ENCODE results near the gene ATF7IP. TPM values are rescaled to one million over a fixed set of nuclear protein-coding genes. Genes with fewer than 3 reads are reported as not detected.

Gene ATF7IP
- total RNA-seq, 1 donor from 2014 or later = 204 TPM

DNA sequence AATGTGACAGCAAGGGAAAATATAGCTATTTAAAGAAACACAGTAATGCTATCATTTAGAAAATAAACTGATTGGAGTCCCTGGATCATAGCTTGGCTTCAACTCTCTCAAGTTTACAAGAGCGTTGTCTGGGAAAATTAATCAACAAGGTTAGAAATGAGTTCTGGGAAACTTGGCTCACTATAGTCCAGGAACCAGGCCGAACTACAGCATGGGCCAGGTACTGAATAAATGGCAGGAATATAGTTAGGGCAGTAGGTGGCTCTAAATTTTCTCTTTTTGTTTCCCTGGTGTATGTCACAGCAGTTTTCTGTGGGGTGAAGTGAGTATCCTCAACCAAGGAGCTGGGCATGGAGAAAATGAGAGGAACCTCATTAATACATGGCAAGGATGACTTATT, 129.8 kb downstream of the ATF7IP start:
- H3K36me3 Mint-ChIP-seq (ENCODE audit: unreplicated experiment) = peaks cover 26% of the 10 kb centered on the region
- no peak for DNase-seq
- no peak overlapping the region for H3K4me3 Mint-ChIP-seq (ENCODE audit: unreplicated experiment)
- TF ChIP-seq, protein P1, sequence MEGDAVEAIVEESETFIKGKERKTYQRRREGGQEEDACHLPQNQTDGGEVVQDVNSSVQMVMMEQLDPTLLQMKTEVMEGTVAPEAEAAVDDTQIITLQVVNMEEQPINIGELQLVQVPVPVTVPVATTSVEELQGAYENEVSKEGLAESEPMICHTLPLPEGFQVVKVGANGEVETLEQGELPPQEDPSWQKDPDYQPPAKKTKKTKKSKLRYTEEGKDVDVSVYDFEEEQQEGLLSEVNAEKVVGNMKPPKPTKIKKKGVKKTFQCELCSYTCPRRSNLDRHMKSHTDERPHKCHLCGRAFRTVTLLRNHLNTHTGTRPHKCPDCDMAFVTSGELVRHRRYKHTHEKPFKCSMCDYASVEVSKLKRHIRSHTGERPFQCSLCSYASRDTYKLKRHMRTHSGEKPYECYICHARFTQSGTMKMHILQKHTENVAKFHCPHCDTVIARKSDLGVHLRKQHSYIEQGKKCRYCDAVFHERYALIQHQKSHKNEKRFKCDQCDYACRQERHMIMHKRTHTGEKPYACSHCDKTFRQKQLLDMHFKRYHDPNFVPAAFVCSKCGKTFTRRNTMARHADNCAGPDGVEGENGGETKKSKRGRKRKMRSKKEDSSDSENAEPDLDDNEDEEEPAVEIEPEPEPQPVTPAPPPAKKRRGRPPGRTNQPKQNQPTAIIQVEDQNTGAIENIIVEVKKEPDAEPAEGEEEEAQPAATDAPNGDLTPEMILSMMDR (IDR thresholded peaks at IDR 0.05; ENCODE audit: partially characterized antibody, unreplicated experiment) = no peak
- H3K27me3 Mint-ChIP-seq (ENCODE audit: unreplicated experiment) = peaks cover 7% of the 10 kb centered on the region
- no peak overlapping the region for H3K27ac Mint-ChIP-seq (ENCODE audit: unreplicated experiment)
- H3K9me3 Mint-ChIP-seq (ENCODE audit: unreplicated experiment) = peaks cover 3% of the 10 kb centered on the region
- no peaks in the 10 kb centered on the region for H3K4me1 Mint-ChIP-seq (ENCODE audit: low read depth, unreplicated experiment)

DNA sequence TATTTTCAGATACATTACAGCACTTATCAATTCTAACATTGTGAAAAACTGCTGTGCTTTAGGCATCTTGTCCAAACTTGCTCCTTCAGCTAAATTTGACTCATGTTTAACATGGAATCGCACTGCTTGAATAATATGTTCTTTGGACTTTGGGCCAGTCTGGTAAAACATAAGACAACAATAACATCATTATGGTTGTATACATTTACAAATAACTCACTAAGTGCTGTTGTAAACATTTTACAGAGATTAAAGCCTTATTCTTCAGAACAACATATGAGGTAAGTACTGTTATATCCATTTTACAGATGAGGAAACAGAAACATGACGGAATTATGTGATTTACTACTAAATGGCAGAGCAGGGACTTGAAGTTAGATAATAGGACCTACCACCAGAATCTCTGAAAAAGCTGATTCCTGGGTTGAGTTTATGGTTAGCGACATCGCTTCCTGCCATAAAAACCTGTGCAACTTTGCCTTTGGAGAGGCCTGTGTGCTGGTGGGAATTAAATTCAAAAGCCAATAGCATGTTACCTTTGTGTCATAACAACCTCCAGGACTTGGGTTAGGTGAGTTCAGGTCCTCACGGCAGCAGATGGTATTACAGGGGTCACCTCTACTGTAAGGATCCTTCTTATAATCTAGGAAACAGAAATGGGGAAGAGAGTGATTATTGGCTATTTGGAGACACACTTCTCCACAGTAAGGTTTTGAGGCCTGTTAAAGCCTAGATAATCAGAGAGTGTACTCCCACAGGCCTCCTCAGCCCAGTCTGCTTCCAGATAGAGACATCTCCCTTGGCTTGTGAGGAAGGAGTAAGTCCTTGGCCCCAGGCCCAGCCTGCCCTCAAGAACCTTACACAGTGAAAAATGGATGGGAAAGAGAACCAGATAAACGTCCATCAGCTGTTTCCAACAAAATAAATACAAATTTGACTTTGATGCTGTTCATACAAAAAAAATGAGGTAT, 140.4 kb downstream of the ATF7IP start:
- TF ChIP-seq, protein P1 (IDR thresholded peaks at IDR 0.05; ENCODE audit: partially characterized antibody, unreplicated experiment) = no peak
- Mint-ChIP-seq H3K4me3 (ENCODE audit: unreplicated experiment) (no peak overlapping the region), H3K27ac (ENCODE audit: unreplicated experiment) (no peak overlapping the region)

DNA sequence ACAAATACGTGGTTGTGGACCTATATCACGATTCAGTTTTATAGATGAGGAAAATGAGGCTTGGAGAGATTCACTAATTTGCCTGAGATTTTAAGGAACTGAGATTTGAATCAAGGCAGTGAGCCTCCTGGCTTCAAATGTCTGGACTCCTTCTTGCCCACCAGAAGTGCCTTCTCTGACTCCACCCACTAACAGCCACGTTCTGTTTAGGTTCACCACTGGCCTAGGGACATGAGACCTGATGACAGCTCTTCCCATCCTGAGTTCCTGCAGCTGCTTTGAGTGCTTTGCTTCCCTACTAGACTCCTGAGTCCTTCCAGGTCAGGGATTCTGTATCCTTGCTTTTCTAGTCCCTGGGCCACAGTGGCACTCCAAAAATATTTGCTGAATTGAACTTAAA, 145.1 kb downstream of the ATF7IP start:
- TF ChIP-seq, protein P1 (IDR thresholded peaks at IDR 0.05; ENCODE audit: partially characterized antibody, unreplicated experiment) = no peak
- no peak for DNase-seq
- no peaks in the 10 kb centered on the region for H3K4me1 Mint-ChIP-seq (ENCODE audit: low read depth, unreplicated experiment)
- H3K27me3 Mint-ChIP-seq (ENCODE audit: unreplicated experiment) = no peaks in the 10 kb centered on the region
- H3K27ac Mint-ChIP-seq (ENCODE audit: unreplicated experiment) = no peak overlapping the region
- H3K4me3 Mint-ChIP-seq (ENCODE audit: unreplicated experiment) = no peak overlapping the region
- no peaks in the 10 kb centered on the region for H3K36me3 Mint-ChIP-seq (ENCODE audit: unreplicated experiment)
- peaks cover 5% of the 10 kb centered on the region for H3K9me3 Mint-ChIP-seq (ENCODE audit: unreplicated experiment)

More for the DNA sequence above, 140.4 kb downstream of the ATF7IP start:
- H3K27me3 Mint-ChIP-seq (ENCODE audit: unreplicated experiment) = peaks cover 5% of the 10 kb centered on the region
- no peaks in the 10 kb centered on the region for H3K36me3 Mint-ChIP-seq (ENCODE audit: unreplicated experiment)
- peaks cover 5% of the 10 kb centered on the region for H3K9me3 Mint-ChIP-seq (ENCODE audit: unreplicated experiment)
- H3K4me1 Mint-ChIP-seq (ENCODE audit: low read depth, unreplicated experiment) = peaks cover 5% of the 10 kb centered on the region
- no peak for DNase-seq

DNA sequence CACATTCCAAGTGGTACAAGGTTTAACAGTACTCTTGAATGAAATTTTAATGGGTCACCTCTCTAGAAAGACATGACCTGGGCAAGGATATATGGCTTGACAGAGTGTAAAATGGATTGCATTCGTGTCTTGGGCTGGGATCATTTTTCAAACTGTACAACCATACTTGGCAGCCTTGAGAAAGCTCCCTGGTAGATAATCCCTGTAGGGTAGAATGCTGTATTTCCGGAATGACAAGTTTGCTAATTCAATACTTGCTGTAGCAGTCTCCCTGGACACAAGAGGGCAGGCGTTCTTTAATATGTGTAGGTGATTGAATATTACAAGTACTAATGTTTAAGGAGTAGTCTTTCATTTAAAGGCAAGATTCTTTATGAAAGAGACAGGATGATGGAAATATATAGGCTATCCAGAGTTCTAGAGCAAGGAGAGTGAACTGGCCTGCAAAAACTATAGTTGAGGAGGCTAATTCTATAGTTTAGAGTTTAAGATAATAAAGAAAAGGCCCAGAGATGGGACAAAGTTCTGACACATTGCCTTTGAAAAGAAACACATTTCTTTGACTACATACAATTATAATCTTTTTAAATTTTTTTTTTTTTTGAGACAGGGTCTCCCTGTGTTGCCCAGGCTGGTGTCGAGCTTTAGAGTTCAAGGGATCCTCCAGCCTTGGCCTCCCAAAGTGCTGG, 148.8 kb downstream of the ATF7IP start:
- no peak overlapping the region for H3K4me3 Mint-ChIP-seq (ENCODE audit: unreplicated experiment)
- DNase-seq = no peak
- H3K9me3 Mint-ChIP-seq (ENCODE audit: unreplicated experiment) = no peaks in the 10 kb centered on the region
- H3K27me3 Mint-ChIP-seq (ENCODE audit: unreplicated experiment) = no peaks in the 10 kb centered on the region
- H3K27ac Mint-ChIP-seq (ENCODE audit: unreplicated experiment) = no peak overlapping the region
- H3K4me1 Mint-ChIP-seq (ENCODE audit: low read depth, unreplicated experiment) = no peaks in the 10 kb centered on the region
- TF ChIP-seq, protein P1 (IDR thresholded peaks at IDR 0.05; ENCODE audit: partially characterized antibody, unreplicated experiment) = no peak
- no peaks in the 10 kb centered on the region for H3K36me3 Mint-ChIP-seq (ENCODE audit: unreplicated experiment)
